ENCODE results near the gene PBX3.

DNA sequence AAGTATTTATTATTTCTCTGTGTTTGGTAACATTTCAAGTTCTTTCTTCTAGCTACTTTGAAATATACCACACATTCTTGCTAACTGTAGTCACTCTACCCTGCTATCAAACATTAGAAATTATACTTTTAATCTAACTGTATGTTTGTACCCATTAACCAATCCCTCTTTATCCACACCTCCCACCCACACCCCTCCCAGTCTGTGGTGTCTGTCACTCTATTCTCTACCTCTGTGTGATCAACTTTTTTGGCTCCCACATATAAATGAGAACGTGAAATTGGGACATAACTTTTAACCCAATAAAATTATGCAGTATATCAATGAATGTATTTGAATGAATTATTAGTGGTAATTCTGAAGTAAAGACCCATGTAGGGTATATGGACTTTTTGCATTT lies 79.7 kb downstream of the PBX3 start:
- TF ChIP-seq, protein P1, sequence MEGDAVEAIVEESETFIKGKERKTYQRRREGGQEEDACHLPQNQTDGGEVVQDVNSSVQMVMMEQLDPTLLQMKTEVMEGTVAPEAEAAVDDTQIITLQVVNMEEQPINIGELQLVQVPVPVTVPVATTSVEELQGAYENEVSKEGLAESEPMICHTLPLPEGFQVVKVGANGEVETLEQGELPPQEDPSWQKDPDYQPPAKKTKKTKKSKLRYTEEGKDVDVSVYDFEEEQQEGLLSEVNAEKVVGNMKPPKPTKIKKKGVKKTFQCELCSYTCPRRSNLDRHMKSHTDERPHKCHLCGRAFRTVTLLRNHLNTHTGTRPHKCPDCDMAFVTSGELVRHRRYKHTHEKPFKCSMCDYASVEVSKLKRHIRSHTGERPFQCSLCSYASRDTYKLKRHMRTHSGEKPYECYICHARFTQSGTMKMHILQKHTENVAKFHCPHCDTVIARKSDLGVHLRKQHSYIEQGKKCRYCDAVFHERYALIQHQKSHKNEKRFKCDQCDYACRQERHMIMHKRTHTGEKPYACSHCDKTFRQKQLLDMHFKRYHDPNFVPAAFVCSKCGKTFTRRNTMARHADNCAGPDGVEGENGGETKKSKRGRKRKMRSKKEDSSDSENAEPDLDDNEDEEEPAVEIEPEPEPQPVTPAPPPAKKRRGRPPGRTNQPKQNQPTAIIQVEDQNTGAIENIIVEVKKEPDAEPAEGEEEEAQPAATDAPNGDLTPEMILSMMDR (IDR thresholded peaks at IDR 0.05; ENCODE audit: insufficient read depth, low read length, poor library complexity, severe bottlenecking) = no peak
- no peak for TF ChIP-seq EZH2phosphoT487 (conservative IDR thresholded peaks at IDR 0.05; ENCODE audit: low read length)
